Neural progenitor cell (in vitro differentiated cells): Measurements from ENCODE around the gene NR2F1. TPM values are rescaled to one million over a fixed set of nuclear protein-coding genes. Genes with fewer than 3 reads are reported as not detected.

Source experiments
- DNase-seq: peaks from one replicate; pipeline ENCODE4 v3.0.0-alpha.2; 2016; ENCODE audit warnings: low spot score
- H2AFZ ChIP-seq: fragments of 200-600 bp; sonication (generic); replicated peaks from 2 replicates; pipeline ENCODE4 v1.6.1; 2016; ENCODE audit warnings: antibody characterized with exemption
- H3F3A ChIP-seq: fragments of 200-600 bp; sonication (generic); 2 replicates; pipeline ENCODE4 v1.6.1; 2016; ENCODE audit warnings: antibody characterized with exemption, low read depth
- H3K27ac ChIP-seq: fragments of 200-600 bp; sonication (generic); 2 replicates; pipeline ENCODE4 v1.5.1; 2016; ENCODE audit warnings: mild to moderate bottlenecking
- H3K27me3 ChIP-seq: fragments of 200-600 bp; sonication (generic); 2 replicates; pipeline ENCODE4 v1.6.1; 2016; ENCODE audit warnings: mild to moderate bottlenecking, moderate library complexity
- H3K36me3 ChIP-seq: fragments of 200-600 bp; sonication (generic); 2 replicates; pipeline ENCODE4 v1.5.1; 2016
- H3K4me1 ChIP-seq: fragments of 200-600 bp; sonication (generic); 2 replicates; pipeline ENCODE4 v1.6.1; 2016; ENCODE audit warnings: mixed run types
- H3K4me2 ChIP-seq: fragments of 200-600 bp; sonication (generic); 2 replicates; pipeline ENCODE4 v1.6.1; 2016
- H3K4me3 ChIP-seq: fragments of 200-600 bp; sonication (generic); 2 replicates; pipeline ENCODE4 v1.5.1; 2016
- H3K79me2 ChIP-seq: fragments of 200-600 bp; sonication (generic); 2 replicates; pipeline ENCODE4 v1.6.1; 2016; ENCODE audit warnings: low read depth
- H3K9ac ChIP-seq: fragments of 200-600 bp; sonication (generic); 2 replicates; pipeline ENCODE4 v1.6.1; 2016
- H3K9me3 ChIP-seq: fragments of 200-600 bp; sonication (generic); 2 replicates; pipeline ENCODE4 v1.5.1; 2016; ENCODE audit warnings: low read depth
- H4K20me1 ChIP-seq: fragments of 200-600 bp; sonication (generic); 2 replicates; pipeline ENCODE4 v1.6.1; 2016; ENCODE audit warnings: low read depth
- H3K27ac Mint-ChIP-seq: 3 replicates; pipeline ENCODE4 v1.8.0; 2021; ENCODE audit warnings: mixed read lengths
- H3K27me3 Mint-ChIP-seq: 2 replicates; pipeline ENCODE4 v1.8.0; 2022; ENCODE audit warnings: low read depth, mild to moderate bottlenecking, inconsistent platforms, moderate library complexity, mixed read lengths; ENCODE audit not compliant: insufficient read depth
- H3K36me3 Mint-ChIP-seq: 3 replicates; pipeline ENCODE4 v1.8.0; 2021; ENCODE audit warnings: mixed read lengths
- H3K4me1 Mint-ChIP-seq: 3 replicates; pipeline ENCODE4 v1.8.0; 2021; ENCODE audit warnings: mixed read lengths
- H3K4me3 Mint-ChIP-seq: 3 replicates; pipeline ENCODE4 v1.8.0; 2021; ENCODE audit warnings: mild to moderate bottlenecking, moderate library complexity, mixed read lengths
- H3K9me3 Mint-ChIP-seq: 3 replicates; pipeline ENCODE4 v1.8.0; 2020; ENCODE audit warnings: mixed read lengths
- EZH2 ChIP-seq: fragments of 200-600 bp; sonication (generic); IDR thresholded peaks from 2 replicates; pipeline ENCODE4 v1.6.1; 2017; ENCODE audit warnings: antibody characterized with exemption, mild to moderate bottlenecking, moderate library complexity
- EZH2phosphoT487 ChIP-seq: fragments of 200-600 bp; sonication (generic); IDR thresholded peaks from 2 replicates; pipeline ENCODE4 v1.6.1; 2017; ENCODE audit warnings: antibody characterized with exemption
- total RNA-seq: library from RNA; depleted of rRNA; stranded (reverse); fragments of >200 nt; gene quantifications from 2 replicates; pipeline ENCODE4 v1.2.3, GENCODE V29; 2015; ENCODE audit warnings: low replicate concordance
- TF ChIP-seq, protein P1 (sequence below): fragments of 200-600 bp; sonication (generic); IDR thresholded peaks from 2 replicates; pipeline ENCODE4 v1.5.1; 2017; ENCODE audit warnings: antibody characterized with exemption, mild to moderate bottlenecking

The NR2F1 gene
- total RNA-seq, 1 donor from 2014 or later: 9.1 TPM

DNA sequence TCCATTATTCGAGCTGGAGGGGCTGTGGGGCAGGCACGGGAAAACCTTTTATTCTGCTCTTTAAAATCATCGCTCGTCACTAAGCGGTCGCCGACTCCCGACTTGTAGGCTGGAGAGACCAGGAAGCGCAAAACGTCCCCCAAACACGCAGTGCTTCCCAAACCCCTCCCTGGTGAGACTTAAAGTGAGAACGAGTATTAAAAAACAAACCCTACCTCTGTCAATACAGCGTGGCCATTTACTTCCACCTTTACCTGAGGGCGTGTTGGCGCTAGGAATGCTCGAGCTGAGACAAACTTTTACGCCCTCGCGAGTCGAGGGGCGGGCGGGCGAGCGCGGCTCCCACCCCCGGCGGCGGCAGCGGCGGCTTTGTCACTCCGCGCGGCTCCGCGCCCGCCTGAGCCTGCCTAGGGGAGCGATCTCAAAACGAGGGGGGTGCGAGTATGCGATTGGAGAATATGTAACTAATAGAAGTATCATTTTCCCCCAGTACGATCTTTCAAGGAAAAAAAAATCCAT, 2.0 kb upstream of the NR2F1 start, which contains the start of gene NR2F1-AS1:
TSS of gene NR2F1-AS1 (minus strand) at position 293 of the 519 bp plus-strand sequence.
- Histone ChIP-seq H3K79me2 (peaks cover 5% of the 10 kb centered on the region), H3K4me3 (peak within 1 kb of the TSS; percentile 82), H2AFZ (peak within 1 kb of the TSS; percentile 20), H3K36me3 (no peaks in the 10 kb centered on the region), H3K4me1 (peaks cover 35% of the 10 kb centered on the region), H3K9me3 (no peaks in the 10 kb centered on the region), H4K20me1 (peaks cover 5% of the 10 kb centered on the region), H3K27me3 (peaks cover 84% of the 10 kb centered on the region), H3K9ac (no peak within 1 kb of the TSS), H3F3A (peaks cover 63% of the 10 kb centered on the region), H3K27ac (no peak within 1 kb of the TSS), H3K4me2 (peak within 1 kb of the TSS; percentile 90)
- TF ChIP-seq, protein P1, sequence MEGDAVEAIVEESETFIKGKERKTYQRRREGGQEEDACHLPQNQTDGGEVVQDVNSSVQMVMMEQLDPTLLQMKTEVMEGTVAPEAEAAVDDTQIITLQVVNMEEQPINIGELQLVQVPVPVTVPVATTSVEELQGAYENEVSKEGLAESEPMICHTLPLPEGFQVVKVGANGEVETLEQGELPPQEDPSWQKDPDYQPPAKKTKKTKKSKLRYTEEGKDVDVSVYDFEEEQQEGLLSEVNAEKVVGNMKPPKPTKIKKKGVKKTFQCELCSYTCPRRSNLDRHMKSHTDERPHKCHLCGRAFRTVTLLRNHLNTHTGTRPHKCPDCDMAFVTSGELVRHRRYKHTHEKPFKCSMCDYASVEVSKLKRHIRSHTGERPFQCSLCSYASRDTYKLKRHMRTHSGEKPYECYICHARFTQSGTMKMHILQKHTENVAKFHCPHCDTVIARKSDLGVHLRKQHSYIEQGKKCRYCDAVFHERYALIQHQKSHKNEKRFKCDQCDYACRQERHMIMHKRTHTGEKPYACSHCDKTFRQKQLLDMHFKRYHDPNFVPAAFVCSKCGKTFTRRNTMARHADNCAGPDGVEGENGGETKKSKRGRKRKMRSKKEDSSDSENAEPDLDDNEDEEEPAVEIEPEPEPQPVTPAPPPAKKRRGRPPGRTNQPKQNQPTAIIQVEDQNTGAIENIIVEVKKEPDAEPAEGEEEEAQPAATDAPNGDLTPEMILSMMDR: no peak
- no peak for TF ChIP-seq EZH2
- H3K27me3 Mint-ChIP-seq: peaks cover 10% of the 10 kb centered on the region
- peak within 1 kb of the TSS; percentile 97 for H3K27ac Mint-ChIP-seq
- peak; percentile 42 for DNase-seq
- H3K4me1 Mint-ChIP-seq: peaks cover 31% of the 10 kb centered on the region
- peaks cover 1% of the 10 kb centered on the region for H3K9me3 Mint-ChIP-seq
- H3K36me3 Mint-ChIP-seq: peaks cover 4% of the 10 kb centered on the region
- no peak within 1 kb of the TSS for H3K4me3 Mint-ChIP-seq

DNA sequence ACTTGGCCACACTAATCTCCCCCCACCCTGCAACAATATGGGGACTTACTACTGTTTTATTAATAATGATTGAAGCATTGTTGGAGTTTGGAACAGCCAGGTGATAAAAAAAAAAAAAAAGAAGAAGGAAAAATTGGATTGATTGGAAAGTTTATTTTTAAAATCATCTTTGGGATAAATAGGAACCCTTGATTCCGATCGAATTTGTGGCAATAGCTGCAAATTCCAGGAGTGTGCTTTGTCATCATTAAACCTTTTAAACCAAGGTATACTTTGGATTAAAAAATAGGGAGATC, 907 bp upstream of the NR2F1 start:
- H3K9ac ChIP-seq: no peak overlapping the region
- H2AFZ ChIP-seq: no peak overlapping the region
- Mint-ChIP-seq H3K9me3 (peaks cover 4% of the 10 kb centered on the region), H3K36me3 (peaks cover 13% of the 10 kb centered on the region), H3K4me1 (peaks cover 19% of the 10 kb centered on the region), H3K4me3 (no peak overlapping the region), H3K27me3 (peaks cover 13% of the 10 kb centered on the region), H3K27ac (no peak overlapping the region)
- no peaks in the 10 kb centered on the region for H3K36me3 ChIP-seq
- H3K4me1 ChIP-seq: peaks cover 24% of the 10 kb centered on the region
- peaks cover 17% of the 10 kb centered on the region for H4K20me1 ChIP-seq
- peaks cover 53% of the 10 kb centered on the region for H3F3A ChIP-seq
- peak overlapping the region; percentile 86 for H3K4me2 ChIP-seq
- peaks cover 85% of the 10 kb centered on the region for H3K27me3 ChIP-seq
- H3K27ac ChIP-seq: no peak overlapping the region
- H3K79me2 ChIP-seq: peaks cover 16% of the 10 kb centered on the region
- no peaks in the 10 kb centered on the region for H3K9me3 ChIP-seq
- DNase-seq: peak; percentile 8
- peak overlapping the region; percentile 82 for H3K4me3 ChIP-seq
- TF ChIP-seq EZH2phosphoT487: no peak
- no peak for TF ChIP-seq EZH2
- TF ChIP-seq, protein P1: no peak

DNA sequence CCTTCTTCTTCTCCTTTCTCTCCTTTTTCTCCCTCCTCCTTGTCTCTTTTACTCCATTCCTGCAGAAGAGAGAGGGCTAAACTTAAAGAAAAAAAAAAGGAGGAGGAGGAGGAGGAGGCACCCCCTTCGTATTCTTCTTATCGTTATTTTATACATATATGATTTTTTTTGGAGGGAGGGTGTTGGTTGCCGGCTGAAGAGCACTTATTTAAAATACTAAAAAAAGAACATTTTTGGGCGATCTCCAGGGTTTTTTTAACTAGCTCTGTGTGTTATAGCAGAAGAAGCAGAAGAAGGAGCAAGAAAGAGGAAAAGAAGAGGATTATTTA, 381 bp downstream of the NR2F1 start:
- Histone ChIP-seq H3K9ac (no peak overlapping the region), H3K27ac (no peak overlapping the region), H3F3A (peaks cover 43% of the 10 kb centered on the region), H3K9me3 (no peaks in the 10 kb centered on the region), H4K20me1 (peaks cover 28% of the 10 kb centered on the region), H3K4me3 (peak overlapping the region; percentile 82), H3K4me1 (peaks cover 19% of the 10 kb centered on the region), H3K36me3 (no peaks in the 10 kb centered on the region), H3K27me3 (peaks cover 85% of the 10 kb centered on the region), H3K79me2 (peaks cover 22% of the 10 kb centered on the region), H3K4me2 (peak overlapping the region; percentile 86), H2AFZ (no peak overlapping the region)
- peaks cover 13% of the 10 kb centered on the region for H3K4me1 Mint-ChIP-seq
- H3K36me3 Mint-ChIP-seq: peaks cover 24% of the 10 kb centered on the region
- DNase-seq: no peak
- TF ChIP-seq EZH2 (no peak), EZH2phosphoT487 (no peak)
- TF ChIP-seq, protein P1: peak; percentile 1
- H3K27me3 Mint-ChIP-seq: peaks cover 22% of the 10 kb centered on the region
- H3K9me3 Mint-ChIP-seq: peaks cover 6% of the 10 kb centered on the region
- no peak overlapping the region for H3K27ac Mint-ChIP-seq
- no peak overlapping the region for H3K4me3 Mint-ChIP-seq
